OCI-LY1 (cell line): ENCODE data around the gene ZCCHC14.
"Not testable (repeated sequence)": the region's sequence is repeated elsewhere in the genome, so short reads cannot be mapped to it uniquely, and the experiment has no call there.

Experiments used
- H2AFZ ChIP-seq: fragments of 200-600 bp; sonication (generic), shearing (Covaris generic); 2 replicates; pipeline ENCODE4 v1.6.0; 2014; ENCODE audit warnings: antibody characterized with exemption, mild to moderate bottlenecking, low read length
- H3F3A ChIP-seq: fragments of 200-600 bp; sonication (generic), shearing (Covaris generic); 2 replicates; pipeline ENCODE4 v1.6.0; 2014; ENCODE audit warnings: mild to moderate bottlenecking, antibody characterized with exemption, low read length, moderate library complexity; ENCODE audit not compliant: insufficient read depth
- H3K27ac ChIP-seq: fragments of 200-600 bp; sonication (generic); 2 replicates; pipeline ENCODE4 v1.5.1; 2014; ENCODE audit warnings: low read length, mixed run types, mild to moderate bottlenecking, low read depth; ENCODE audit not compliant: poor library complexity, severe bottlenecking
- H3K27me3 ChIP-seq: fragments of 200-600 bp; sonication (generic); 2 replicates; pipeline ENCODE4 v1.6.0; 2014; ENCODE audit warnings: antibody characterized with exemption, mild to moderate bottlenecking, low read length, moderate library complexity; ENCODE audit not compliant: insufficient read depth
- H3K36me3 ChIP-seq: fragments of 200-600 bp; sonication (generic); 2 replicates; pipeline ENCODE4 v1.6.1; 2014; ENCODE audit warnings: mild to moderate bottlenecking, antibody characterized with exemption, low read length, moderate library complexity, mixed read lengths; ENCODE audit not compliant: insufficient read depth
- H3K4me1 ChIP-seq: fragments of 200-600 bp; sonication (generic); 2 replicates; pipeline ENCODE4 v1.5.1; 2014; ENCODE audit warnings: mild to moderate bottlenecking, low read length, moderate library complexity; ENCODE audit not compliant: insufficient read depth, severe bottlenecking
- H3K4me2 ChIP-seq: fragments of 200-600 bp; sonication (generic), shearing (Covaris generic); 2 replicates; pipeline ENCODE4 v1.6.1; 2014; ENCODE audit warnings: low read length
- H3K4me3 ChIP-seq: fragments of 200-600 bp; sonication (generic); 2 replicates; pipeline ENCODE4 v1.5.1; 2014; ENCODE audit warnings: low read length, low read depth, mild to moderate bottlenecking, mixed read lengths; ENCODE audit not compliant: poor library complexity, severe bottlenecking
- H3K79me2 ChIP-seq: fragments of 200-600 bp; shearing (Covaris generic); 2 replicates; pipeline ENCODE4 v1.6.1; 2016; ENCODE audit warnings: mixed run types, low read length, mixed read lengths; ENCODE audit not compliant: insufficient read depth
- H3K9ac ChIP-seq: fragments of 200-600 bp; sonication (generic), shearing (Covaris generic); 2 replicates; pipeline ENCODE4 v1.6.1; 2014; ENCODE audit warnings: mild to moderate bottlenecking, low read length, mixed read lengths
- H3K9me2 ChIP-seq: fragments of 200-600 bp; sonication (generic), shearing (Covaris generic); 2 replicates; pipeline ENCODE4 v1.6.1; 2014; ENCODE audit warnings: low read depth, mild to moderate bottlenecking, low read length, mixed read lengths
- H3K9me3 ChIP-seq: fragments of 200-600 bp; shearing (Covaris generic); 2 replicates; pipeline ENCODE4 v1.6.1; 2014; ENCODE audit warnings: low read length, mixed read lengths
- H4K20me1 ChIP-seq: fragments of 200-600 bp; sonication (generic), shearing (Covaris generic); 2 replicates; pipeline ENCODE4 v1.6.0; 2016; ENCODE audit warnings: mild to moderate bottlenecking, low read length; ENCODE audit not compliant: insufficient read depth
- CTCF ChIP-seq: fragments of 200-600 bp; sonication (generic), shearing (Covaris generic); IDR thresholded peaks from 2 replicates; pipeline ENCODE4 v1.5.1; 2017; ENCODE audit warnings: mild to moderate bottlenecking, antibody characterized with exemption, low read length, moderate library complexity, mixed read lengths
- EZH2 ChIP-seq: fragments of 200-600 bp; sonication (generic), shearing (Covaris generic); IDR thresholded peaks from 2 replicates; pipeline ENCODE4 v1.8.0; 2017; ENCODE audit warnings: borderline replicate concordance, mixed run types, mild to moderate bottlenecking, antibody characterized with exemption, low read length, moderate library complexity, mixed read lengths

ZCCHC14 gene

GRCh38 chr16:87525352-87525751 lies 32.5 kb upstream of the ZCCHC14 start:
- no peak overlapping the region for H3K27ac ChIP-seq
- H3K4me3 ChIP-seq: no peak overlapping the region
- TF ChIP-seq EZH2 (no peak), CTCF (0 out of 2 replicates have a peak, but pooled peaks have one; percentile 5)
- H3K36me3 ChIP-seq: no peaks in the 10 kb centered on the region
- H3F3A ChIP-seq: no peaks in the 10 kb centered on the region
- H4K20me1 ChIP-seq: no peaks in the 10 kb centered on the region
- no peak overlapping the region for H3K9ac ChIP-seq
- no peaks in the 10 kb centered on the region; the same call in 1 of the 2 replicates for H3K27me3 ChIP-seq
- no peak overlapping the region for H3K4me2 ChIP-seq
- H3K4me1 ChIP-seq: no peaks in the 10 kb centered on the region
- no peaks in the 10 kb centered on the region for H3K79me2 ChIP-seq
- H3K9me3 ChIP-seq: no peaks in the 10 kb centered on the region
- H3K9me2 ChIP-seq: no peaks in the 10 kb centered on the region
- H2AFZ ChIP-seq: no peak overlapping the region

GRCh38 chr16:87524407-87524806 lies 31.6 kb upstream of the ZCCHC14 start:
- no peak overlapping the region for H3K9ac ChIP-seq
- H2AFZ ChIP-seq: no peak overlapping the region
- H3K4me1 ChIP-seq: no peaks in the 10 kb centered on the region
- H3K79me2 ChIP-seq: no peaks in the 10 kb centered on the region
- no peak overlapping the region for H3K4me3 ChIP-seq
- H3K27ac ChIP-seq: no peak overlapping the region
- no peaks in the 10 kb centered on the region; the same call in 1 of the 2 replicates for H3K27me3 ChIP-seq
- H3K4me2 ChIP-seq: no peak overlapping the region
- H3F3A ChIP-seq: no peaks in the 10 kb centered on the region
- no peaks in the 10 kb centered on the region for H3K9me3 ChIP-seq
- TF ChIP-seq CTCF: no peak
- no peaks in the 10 kb centered on the region for H3K9me2 ChIP-seq
- no peaks in the 10 kb centered on the region for H4K20me1 ChIP-seq
- no peaks in the 10 kb centered on the region for H3K36me3 ChIP-seq

DNA sequence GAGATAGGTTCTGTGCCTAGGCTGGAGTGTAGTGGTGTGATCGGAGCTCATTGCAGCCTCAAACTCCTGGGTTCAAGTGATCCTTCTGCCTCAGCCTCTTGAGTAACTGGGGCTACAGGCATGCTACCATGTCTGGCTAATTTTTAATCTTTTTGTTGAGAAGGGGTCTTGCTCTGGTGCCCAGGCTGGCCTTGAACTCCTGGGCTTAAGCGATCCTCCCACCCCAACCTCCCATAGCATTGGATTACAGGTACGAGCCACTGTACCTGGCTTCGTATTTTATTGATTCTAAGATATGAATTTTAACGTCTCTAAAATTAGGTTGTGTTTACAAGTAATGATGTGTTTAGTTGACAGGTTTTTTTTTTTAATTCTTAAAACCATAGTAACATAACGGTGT lies 30.8 kb upstream of the ZCCHC14 start:
- not testable (repeated sequence) for H3F3A ChIP-seq, H3K27me3 ChIP-seq, H3K27ac ChIP-seq, H2AFZ ChIP-seq, H3K36me3 ChIP-seq, H3K4me3 ChIP-seq, H3K4me2 ChIP-seq, H3K4me1 ChIP-seq, H3K79me2 ChIP-seq, H3K9me3 ChIP-seq, H3K9ac ChIP-seq, H3K9me2 ChIP-seq, H4K20me1 ChIP-seq

DNA sequence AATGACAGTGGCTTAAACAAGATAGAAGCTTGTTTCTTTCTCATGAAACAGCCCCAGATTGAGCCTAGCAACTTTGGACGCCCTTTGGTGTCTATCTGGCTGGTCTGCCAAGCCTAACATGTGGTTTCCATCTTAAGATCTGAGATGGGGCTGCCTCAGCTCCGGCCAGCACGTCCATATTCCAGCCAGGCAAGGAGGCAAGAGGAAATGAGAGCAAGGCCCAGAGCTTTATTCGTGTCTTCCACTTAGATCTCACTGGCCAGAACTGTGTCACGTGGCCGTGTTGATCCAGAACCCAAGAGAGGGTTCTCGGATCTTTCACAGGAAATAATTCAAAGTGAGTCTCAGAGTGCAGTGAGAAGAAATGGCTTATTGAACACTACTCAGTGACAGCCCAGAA lies 28.9 kb upstream of the ZCCHC14 start:
- not testable (repeated sequence) for H3K79me2 ChIP-seq, H3F3A ChIP-seq, H3K27me3 ChIP-seq, H3K9me3 ChIP-seq, H4K20me1 ChIP-seq, H3K36me3 ChIP-seq, H3K4me1 ChIP-seq, H3K4me3 ChIP-seq, H3K27ac ChIP-seq, H2AFZ ChIP-seq, H3K4me2 ChIP-seq, H3K9me2 ChIP-seq, H3K9ac ChIP-seq

GRCh38 chr16:87519170-87519569 lies 26.3 kb upstream of the ZCCHC14 start:
- H4K20me1 ChIP-seq, H2AFZ ChIP-seq, H3K4me1 ChIP-seq, H3K27me3 ChIP-seq, H3F3A ChIP-seq, H3K4me2 ChIP-seq, H3K79me2 ChIP-seq, H3K9me3 ChIP-seq, H3K27ac ChIP-seq, H3K9me2 ChIP-seq, H3K9ac ChIP-seq, H3K36me3 ChIP-seq, H3K4me3 ChIP-seq: not testable (repeated sequence)

DNA sequence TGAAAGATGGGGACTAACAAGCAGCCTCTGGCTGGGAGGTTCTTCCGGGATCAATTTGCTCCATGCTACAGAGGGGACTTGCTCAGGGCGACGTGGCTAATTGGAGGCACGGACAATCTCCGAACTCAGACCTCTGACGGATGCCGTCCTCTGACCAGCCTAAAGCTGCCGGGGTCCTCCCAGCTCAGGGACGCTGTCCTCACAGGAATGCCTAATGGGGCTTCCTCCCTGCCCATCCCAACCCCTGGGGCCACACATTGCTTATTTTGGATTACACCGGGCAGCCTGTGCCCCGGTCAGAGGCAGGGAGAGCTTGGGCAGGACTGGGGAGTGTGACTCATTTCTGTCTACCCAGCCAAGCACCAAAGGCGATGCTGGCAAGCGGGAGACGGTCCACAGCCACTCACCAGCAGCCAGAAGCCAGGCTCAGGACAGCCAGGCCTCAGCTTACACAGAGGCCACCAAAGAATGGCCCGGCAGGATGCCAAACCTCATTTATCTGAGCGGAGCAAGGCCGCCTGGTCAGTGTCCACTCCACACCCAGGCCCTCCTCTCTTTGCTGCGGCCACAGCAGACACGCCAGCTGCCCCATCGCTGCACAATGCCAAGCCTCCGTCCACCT lies 25.7 kb upstream of the ZCCHC14 start:
- H4K20me1 ChIP-seq, H3K9ac ChIP-seq, H3K27me3 ChIP-seq, H3K36me3 ChIP-seq, H3K79me2 ChIP-seq, H3K9me3 ChIP-seq, H2AFZ ChIP-seq, H3K4me3 ChIP-seq, H3K4me2 ChIP-seq, H3F3A ChIP-seq, H3K9me2 ChIP-seq, H3K4me1 ChIP-seq, H3K27ac ChIP-seq: not testable (repeated sequence)
